ENCODE data around the gene CATSPER4.

The CATSPER4 gene

DNA sequence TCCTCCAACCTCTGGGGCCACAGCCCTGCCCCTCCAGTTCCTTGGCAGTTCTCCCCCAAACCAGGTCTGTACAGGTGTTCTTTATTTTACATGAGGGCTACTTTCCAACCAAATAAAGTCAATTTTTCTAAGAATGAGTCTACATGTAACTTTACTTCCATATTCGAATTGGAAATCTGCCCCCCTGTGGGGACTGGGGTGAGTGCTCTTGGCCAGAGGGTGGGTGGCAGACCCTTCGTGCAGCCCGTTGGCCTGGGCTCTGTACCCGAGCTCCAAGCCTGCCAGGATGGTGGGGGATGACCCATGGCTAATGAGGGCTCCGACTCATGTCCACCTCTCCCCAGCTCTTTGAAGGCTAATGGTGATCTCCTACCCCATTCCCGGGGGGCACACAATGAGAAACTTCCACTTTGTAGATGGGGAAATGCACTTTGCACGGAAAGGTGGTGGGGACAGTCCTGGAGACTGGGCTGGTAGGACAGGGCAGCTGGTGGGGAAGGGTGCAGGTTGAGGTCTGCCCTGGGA is 589 bp upstream of the CATSPER4 start:
- Histone ChIP-seq H3K27me3 (ENCODE audit: insufficient read depth, poor library complexity, severe bottlenecking) (no peaks in the 10 kb centered on the region), H3K36me3 (ENCODE audit: low read depth) (peaks cover 17% of the 10 kb centered on the region), H3K9me3 (ENCODE audit: severe bottlenecking) (no peaks in the 10 kb centered on the region), H3K4me3 (ENCODE audit: severe bottlenecking) (no peak overlapping the region), H3K27ac (ENCODE audit: poor library complexity, severe bottlenecking) (no peak overlapping the region), H3K4me1 (ENCODE audit: insufficient read depth, poor library complexity, severe bottlenecking) (no peaks in the 10 kb centered on the region)
- no peak for DNase-seq (ENCODE audit: low spot score)
- TF ChIP-seq, protein P1, sequence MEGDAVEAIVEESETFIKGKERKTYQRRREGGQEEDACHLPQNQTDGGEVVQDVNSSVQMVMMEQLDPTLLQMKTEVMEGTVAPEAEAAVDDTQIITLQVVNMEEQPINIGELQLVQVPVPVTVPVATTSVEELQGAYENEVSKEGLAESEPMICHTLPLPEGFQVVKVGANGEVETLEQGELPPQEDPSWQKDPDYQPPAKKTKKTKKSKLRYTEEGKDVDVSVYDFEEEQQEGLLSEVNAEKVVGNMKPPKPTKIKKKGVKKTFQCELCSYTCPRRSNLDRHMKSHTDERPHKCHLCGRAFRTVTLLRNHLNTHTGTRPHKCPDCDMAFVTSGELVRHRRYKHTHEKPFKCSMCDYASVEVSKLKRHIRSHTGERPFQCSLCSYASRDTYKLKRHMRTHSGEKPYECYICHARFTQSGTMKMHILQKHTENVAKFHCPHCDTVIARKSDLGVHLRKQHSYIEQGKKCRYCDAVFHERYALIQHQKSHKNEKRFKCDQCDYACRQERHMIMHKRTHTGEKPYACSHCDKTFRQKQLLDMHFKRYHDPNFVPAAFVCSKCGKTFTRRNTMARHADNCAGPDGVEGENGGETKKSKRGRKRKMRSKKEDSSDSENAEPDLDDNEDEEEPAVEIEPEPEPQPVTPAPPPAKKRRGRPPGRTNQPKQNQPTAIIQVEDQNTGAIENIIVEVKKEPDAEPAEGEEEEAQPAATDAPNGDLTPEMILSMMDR (IDR thresholded peaks at IDR 0.05; ENCODE audit: poor library complexity, severe bottlenecking): no peak
- ATAC-seq (ENCODE audit: low read depth): 0 out of 3 replicates have a peak, but pooled peaks have one; percentile 20

DNA sequence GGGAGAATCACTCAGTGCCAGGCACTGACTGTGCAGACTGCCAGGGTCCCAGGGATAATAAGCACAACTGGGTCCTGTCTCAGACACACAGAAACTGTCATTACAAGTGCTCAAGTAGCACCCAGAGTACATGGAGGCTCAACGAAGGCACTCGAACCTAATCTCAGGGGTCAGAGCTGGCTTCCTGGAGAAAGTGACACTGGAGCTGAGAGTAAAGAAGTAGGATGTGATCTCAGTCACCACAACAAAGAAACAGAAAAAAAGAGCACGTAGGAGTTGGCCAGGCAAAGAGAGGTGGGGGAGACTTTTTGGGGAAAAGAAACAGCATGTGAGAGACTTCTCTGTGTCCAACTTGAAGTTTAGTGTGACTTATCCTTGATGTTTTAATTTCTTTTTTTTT is 1.3 kb downstream of the CATSPER4 start:
- ATAC-seq (ENCODE audit: low read depth) (no peak), DNase-seq (ENCODE audit: low spot score) (no peak)
- no peaks in the 10 kb centered on the region for H3K4me1 ChIP-seq (ENCODE audit: insufficient read depth, poor library complexity, severe bottlenecking)
- TF ChIP-seq, protein P1 (IDR thresholded peaks at IDR 0.05; ENCODE audit: poor library complexity, severe bottlenecking): no peak
- H3K9me3 ChIP-seq (ENCODE audit: severe bottlenecking): no peaks in the 10 kb centered on the region
- H3K27ac ChIP-seq (ENCODE audit: poor library complexity, severe bottlenecking): no peak overlapping the region
- no peaks in the 10 kb centered on the region for H3K27me3 ChIP-seq (ENCODE audit: insufficient read depth, poor library complexity, severe bottlenecking)
- H3K4me3 ChIP-seq (ENCODE audit: severe bottlenecking): no peak overlapping the region
- H3K36me3 ChIP-seq (ENCODE audit: low read depth): peaks cover 13% of the 10 kb centered on the region

DNA sequence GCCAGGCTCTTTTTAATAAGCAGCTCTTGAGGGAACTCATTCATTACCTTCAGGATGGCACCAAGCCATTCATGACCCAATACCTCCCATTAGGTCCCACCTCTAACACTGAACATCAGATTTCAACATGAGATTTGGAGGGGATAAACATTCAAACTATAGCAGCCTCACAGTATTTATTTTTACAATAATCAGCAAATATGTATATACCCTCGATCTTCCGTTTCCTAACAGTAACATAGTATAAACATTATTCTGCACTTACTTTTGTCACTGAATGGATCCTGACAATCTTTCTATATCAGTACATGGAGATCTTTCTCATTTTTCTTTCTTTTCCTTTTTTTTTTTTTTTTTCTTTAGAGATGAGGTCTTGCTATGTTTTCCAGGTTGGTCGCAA is 5.4 kb downstream of the CATSPER4 start:
- no peak overlapping the region for H3K4me3 ChIP-seq (ENCODE audit: severe bottlenecking)
- no peaks in the 10 kb centered on the region for H3K9me3 ChIP-seq (ENCODE audit: severe bottlenecking)
- H3K27ac ChIP-seq (ENCODE audit: poor library complexity, severe bottlenecking): no peak overlapping the region
- DNase-seq (ENCODE audit: low spot score) (no peak), ATAC-seq (ENCODE audit: low read depth) (no peak)
- no peaks in the 10 kb centered on the region for H3K36me3 ChIP-seq (ENCODE audit: low read depth)
- TF ChIP-seq, protein P1 (IDR thresholded peaks at IDR 0.05; ENCODE audit: poor library complexity, severe bottlenecking): no peak
- H3K4me1 ChIP-seq (ENCODE audit: insufficient read depth, poor library complexity, severe bottlenecking): no peaks in the 10 kb centered on the region
- H3K27me3 ChIP-seq (ENCODE audit: insufficient read depth, poor library complexity, severe bottlenecking): no peaks in the 10 kb centered on the region

DNA sequence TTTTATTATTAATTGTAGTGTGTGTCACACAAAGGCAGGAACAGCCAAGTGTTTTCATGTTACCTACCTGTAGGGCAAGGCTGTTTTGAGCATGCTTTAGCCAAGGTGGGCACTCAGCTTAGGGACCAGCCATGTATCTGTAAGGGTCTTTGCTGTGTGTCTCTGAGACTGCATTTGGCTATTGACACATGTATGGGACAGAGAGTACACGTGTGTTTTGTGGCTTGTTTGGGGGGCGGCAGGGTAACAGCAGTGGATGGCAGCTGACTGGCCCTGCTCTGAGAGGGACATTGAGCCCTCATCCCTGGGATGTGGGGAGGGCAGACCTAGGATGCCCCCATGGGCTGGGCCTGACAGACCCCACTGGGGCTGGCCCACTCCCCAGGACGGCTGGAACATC is 6.9 kb downstream of the CATSPER4 start:
- H3K36me3 ChIP-seq (ENCODE audit: low read depth): no peaks in the 10 kb centered on the region
- no peak for ATAC-seq (ENCODE audit: low read depth)

DNA sequence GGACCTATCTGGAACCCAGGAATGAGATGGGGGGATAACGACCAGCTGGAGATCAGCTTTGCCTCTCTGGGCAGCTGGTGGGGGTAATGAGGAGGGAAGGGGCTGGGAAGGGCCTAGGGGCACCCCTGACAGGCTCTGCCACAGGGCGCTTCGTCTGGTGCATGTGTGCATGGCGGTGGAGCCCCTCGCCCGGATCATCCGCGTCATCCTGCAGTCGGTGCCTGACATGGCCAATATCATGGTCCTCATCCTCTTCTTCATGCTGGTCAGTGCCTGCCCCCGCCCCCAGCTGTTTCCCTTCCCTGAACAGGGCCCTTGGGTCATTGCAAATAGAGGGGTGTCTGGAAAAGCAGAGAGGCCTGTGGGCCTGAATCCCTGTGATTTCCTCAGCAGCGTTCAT is 7.4 kb downstream of the CATSPER4 start:
- ATAC-seq (ENCODE audit: low read depth): no peak
- TF ChIP-seq, protein P1 (IDR thresholded peaks at IDR 0.05; ENCODE audit: poor library complexity, severe bottlenecking): no peak
- no peaks in the 10 kb centered on the region for H3K27me3 ChIP-seq (ENCODE audit: insufficient read depth, poor library complexity, severe bottlenecking)
- H3K27ac ChIP-seq (ENCODE audit: poor library complexity, severe bottlenecking): no peak overlapping the region
- no peaks in the 10 kb centered on the region for H3K4me1 ChIP-seq (ENCODE audit: insufficient read depth, poor library complexity, severe bottlenecking)
- no peaks in the 10 kb centered on the region for H3K36me3 ChIP-seq (ENCODE audit: low read depth)
- H3K4me3 ChIP-seq (ENCODE audit: severe bottlenecking): no peak overlapping the region
- no peaks in the 10 kb centered on the region for H3K9me3 ChIP-seq (ENCODE audit: severe bottlenecking)
- DNase-seq (ENCODE audit: low spot score): no peak

More for the DNA sequence above, 6.9 kb downstream of the CATSPER4 start:
- H3K27me3 ChIP-seq (ENCODE audit: insufficient read depth, poor library complexity, severe bottlenecking): no peaks in the 10 kb centered on the region
- DNase-seq (ENCODE audit: low spot score): no peak
- no peaks in the 10 kb centered on the region for H3K4me1 ChIP-seq (ENCODE audit: insufficient read depth, poor library complexity, severe bottlenecking)
- no peak overlapping the region for H3K27ac ChIP-seq (ENCODE audit: poor library complexity, severe bottlenecking)
- TF ChIP-seq, protein P1 (IDR thresholded peaks at IDR 0.05; ENCODE audit: poor library complexity, severe bottlenecking): no peak
- H3K9me3 ChIP-seq (ENCODE audit: severe bottlenecking): no peaks in the 10 kb centered on the region
- H3K4me3 ChIP-seq (ENCODE audit: severe bottlenecking): no peak overlapping the region

Data from RWPE2 (cell line).